Measurements from ENCODE around the gene ACSL6. TPM values are rescaled to one million over a fixed set of nuclear protein-coding genes. Genes with fewer than 3 reads are reported as not detected.

ACSL6 gene
- total RNA-seq, 4 donors from 2014 or later = 0.18 to 1.3 TPM; not detected in 2

GRCh38 chr5:131999441-132000240, 11.8 kb downstream of the ACSL6 start:
- intact Hi-C loops (cut with DNase I; ENCODE audit: low total_unique reads) = no loop called here
- H3K36me3 ChIP-seq = no peaks in the 10 kb centered on the region
- DNase-seq = no peak
- no peak overlapping the region for H3K4me3 ChIP-seq
- H3K27ac ChIP-seq = no peak overlapping the region
- H3K9me3 ChIP-seq = no peaks in the 10 kb centered on the region
- H3K27me3 ChIP-seq = no peaks in the 10 kb centered on the region
- H3K4me1 ChIP-seq = no peaks in the 10 kb centered on the region
- TF ChIP-seq, protein P1, sequence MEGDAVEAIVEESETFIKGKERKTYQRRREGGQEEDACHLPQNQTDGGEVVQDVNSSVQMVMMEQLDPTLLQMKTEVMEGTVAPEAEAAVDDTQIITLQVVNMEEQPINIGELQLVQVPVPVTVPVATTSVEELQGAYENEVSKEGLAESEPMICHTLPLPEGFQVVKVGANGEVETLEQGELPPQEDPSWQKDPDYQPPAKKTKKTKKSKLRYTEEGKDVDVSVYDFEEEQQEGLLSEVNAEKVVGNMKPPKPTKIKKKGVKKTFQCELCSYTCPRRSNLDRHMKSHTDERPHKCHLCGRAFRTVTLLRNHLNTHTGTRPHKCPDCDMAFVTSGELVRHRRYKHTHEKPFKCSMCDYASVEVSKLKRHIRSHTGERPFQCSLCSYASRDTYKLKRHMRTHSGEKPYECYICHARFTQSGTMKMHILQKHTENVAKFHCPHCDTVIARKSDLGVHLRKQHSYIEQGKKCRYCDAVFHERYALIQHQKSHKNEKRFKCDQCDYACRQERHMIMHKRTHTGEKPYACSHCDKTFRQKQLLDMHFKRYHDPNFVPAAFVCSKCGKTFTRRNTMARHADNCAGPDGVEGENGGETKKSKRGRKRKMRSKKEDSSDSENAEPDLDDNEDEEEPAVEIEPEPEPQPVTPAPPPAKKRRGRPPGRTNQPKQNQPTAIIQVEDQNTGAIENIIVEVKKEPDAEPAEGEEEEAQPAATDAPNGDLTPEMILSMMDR (IDR thresholded peaks at IDR 0.05) = no peak
- no peak for TF ChIP-seq POLR2A (IDR thresholded peaks at IDR 0.05)

DNA sequence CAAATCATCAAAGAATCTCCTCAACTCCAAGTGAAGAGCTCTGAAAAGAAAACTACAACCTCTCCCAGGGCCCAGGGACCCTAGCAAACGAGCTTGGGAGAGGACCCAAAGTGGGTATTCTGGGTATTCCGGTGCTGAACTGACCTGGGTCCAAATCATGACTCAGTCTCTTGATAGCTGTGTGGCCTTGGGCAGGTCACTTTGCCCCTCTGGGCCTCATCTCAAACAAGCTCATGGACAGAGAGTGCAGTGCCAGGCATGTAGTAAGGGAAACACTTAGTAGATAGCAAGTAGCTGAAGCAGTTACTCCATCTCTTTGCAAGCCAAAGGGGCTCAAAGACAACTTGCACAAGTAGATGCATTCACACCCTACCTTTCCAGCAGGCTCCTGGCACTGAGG, 12.4 kb downstream of the ACSL6 start:
- Histone ChIP-seq H3K27me3 (no peaks in the 10 kb centered on the region), H3K27ac (no peak overlapping the region), H3K4me3 (no peak overlapping the region), H3K36me3 (no peaks in the 10 kb centered on the region), H3K9me3 (no peaks in the 10 kb centered on the region), H3K4me1 (no peaks in the 10 kb centered on the region)
- TF ChIP-seq, protein P1 (IDR thresholded peaks at IDR 0.05) = no peak
- TF ChIP-seq POLR2A (IDR thresholded peaks at IDR 0.05) = no peak
- intact Hi-C loops (cut with DNase I; ENCODE audit: low total_unique reads) = no loop called here
- DNase-seq = no peak

GRCh38 chr5:131998431-131999040, 12.9 kb downstream of the ACSL6 start:
- H3K27me3 ChIP-seq = no peaks in the 10 kb centered on the region
- intact Hi-C loops (cut with DNase I; ENCODE audit: low total_unique reads) = no loop called here
- H3K4me1 ChIP-seq = no peaks in the 10 kb centered on the region
- H3K4me3 ChIP-seq = no peak overlapping the region
- H3K9me3 ChIP-seq = no peaks in the 10 kb centered on the region
- H3K27ac ChIP-seq = no peak overlapping the region
- TF ChIP-seq, protein P1 (IDR thresholded peaks at IDR 0.05) = no peak
- no peak for TF ChIP-seq POLR2A (IDR thresholded peaks at IDR 0.05)
- no peak for DNase-seq
- H3K36me3 ChIP-seq = no peaks in the 10 kb centered on the region

- Histone ChIP-seq H3K4me1 (no peaks in the 10 kb centered on the region), H3K9me3 (no peaks in the 10 kb centered on the region), H3K36me3 (no peaks in the 10 kb centered on the region), H3K27me3 (no peaks in the 10 kb centered on the region), H3K4me3 (no peak overlapping the region), H3K27ac (no peak overlapping the region)
- intact Hi-C loops (cut with DNase I; ENCODE audit: low total_unique reads) = no loop called here
- DNase-seq = no peak
- TF ChIP-seq POLR2A (IDR thresholded peaks at IDR 0.05) = no peak
- TF ChIP-seq, protein P1 (IDR thresholded peaks at IDR 0.05) = no peak
Observed at GRCh38 chr5:131997727-131998117, 13.7 kb downstream of the ACSL6 start.

DNA sequence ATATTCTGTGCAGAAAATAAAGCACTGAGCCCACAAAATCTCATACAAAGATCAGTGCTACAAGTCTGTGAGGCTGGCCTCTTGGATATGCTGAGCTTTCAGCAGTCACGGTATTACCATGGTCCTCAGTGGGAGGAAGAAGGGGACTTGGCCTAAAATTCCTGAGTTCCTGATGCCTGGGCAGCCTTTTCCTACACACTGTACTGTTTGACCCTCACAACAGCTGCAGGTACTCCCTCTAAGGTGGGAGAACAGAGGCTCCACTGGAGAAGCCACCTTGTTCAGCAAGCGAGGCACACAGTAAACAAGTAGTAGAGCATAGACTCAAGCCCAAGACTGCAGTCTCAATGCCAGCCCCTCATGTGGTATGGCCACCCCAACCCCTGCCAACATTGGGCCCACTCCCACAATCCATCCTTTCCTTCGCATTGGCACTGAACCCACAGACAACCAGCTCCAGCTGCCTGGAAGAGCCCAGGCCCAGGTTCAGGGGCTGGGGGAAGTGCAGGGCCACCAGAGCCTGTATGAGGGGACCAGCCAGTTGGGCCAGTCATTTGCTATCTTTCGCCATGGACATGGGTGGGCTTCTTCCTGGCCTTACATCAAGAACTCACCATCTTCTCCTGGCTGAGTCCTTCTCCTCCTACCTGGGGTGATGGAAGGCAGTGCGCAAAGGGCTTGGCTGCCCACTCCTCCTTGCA, 14.3 kb downstream of the ACSL6 start:
- intact Hi-C loops (cut with DNase I; ENCODE audit: low total_unique reads) = no loop called here

More for the DNA sequence above, 14.3 kb downstream of the ACSL6 start:
- Histone ChIP-seq H3K9me3 (no peaks in the 10 kb centered on the region), H3K27me3 (no peaks in the 10 kb centered on the region), H3K4me1 (no peaks in the 10 kb centered on the region), H3K27ac (no peak overlapping the region), H3K36me3 (no peaks in the 10 kb centered on the region), H3K4me3 (no peak overlapping the region)
- no peak for TF ChIP-seq POLR2A (IDR thresholded peaks at IDR 0.05)
- TF ChIP-seq, protein P1 (IDR thresholded peaks at IDR 0.05) = no peak
- no peak for DNase-seq

All from uterus (tissue), 4 donors.